ENCODE measurements around the gene DLGAP1. TPM values are rescaled to one million over a fixed set of nuclear protein-coding genes. Genes with fewer than 3 reads are reported as not detected.

DLGAP1 gene
- total RNA-seq, 1 experiment from 2014 or later = 23.0 TPM

DNA sequence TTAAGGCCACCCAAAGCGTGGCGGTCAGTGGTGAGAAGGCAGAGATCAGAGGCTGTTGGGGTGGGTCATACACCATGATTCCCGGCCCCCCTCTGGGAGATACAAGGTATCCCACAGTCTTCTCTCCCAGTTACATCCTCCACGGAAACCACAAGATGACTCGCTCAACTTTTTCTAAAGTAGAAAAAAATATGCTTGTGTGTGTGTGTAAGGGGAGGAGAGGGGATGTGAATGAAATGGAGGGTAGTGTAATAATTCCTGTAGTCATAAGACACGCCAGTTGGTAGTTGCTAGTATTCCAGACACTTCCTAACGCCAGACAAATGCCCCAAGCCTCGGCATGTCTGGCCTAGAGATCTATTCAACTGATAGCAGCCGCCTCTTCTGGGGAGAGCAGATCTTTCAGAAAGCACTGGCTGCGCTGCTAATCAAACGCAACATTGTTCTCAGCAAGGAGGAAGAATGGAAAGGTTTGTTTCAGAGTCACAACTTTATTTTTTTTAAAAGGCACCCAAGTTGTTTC, 861.7 kb downstream of the DLGAP1 start:
- Mint-ChIP-seq H3K4me1 (peaks cover 77% of the 10 kb centered on the region), H3K27me3 (ENCODE audit: low read depth) (peaks cover 28% of the 10 kb centered on the region), H3K9me3 (no peaks in the 10 kb centered on the region), H3K36me3 (peaks cover 4% of the 10 kb centered on the region), H3K4me3 (peak overlapping the region; percentile 62), H3K27ac (peak overlapping the region; percentile 90)
- TF ChIP-seq ZNF121 (CRISPR knock-in tag; IDR thresholded peaks at IDR 0.05) (no peak), TP53 (CRISPR knock-in tag; IDR thresholded peaks at IDR 0.05) (no peak), MYBL2 (CRISPR knock-in tag; IDR thresholded peaks at IDR 0.05) (no peak), CREB1 (CRISPR knock-in tag; IDR thresholded peaks at IDR 0.05) (no peak), ZNF317 (CRISPR knock-in tag; IDR thresholded peaks at IDR 0.05; ENCODE audit: borderline replicate concordance, low read depth) (no peak), ZNF138 (CRISPR knock-in tag; conservative IDR thresholded peaks at IDR 0.05) (no peak), ZBTB21 (CRISPR knock-in tag; IDR thresholded peaks at IDR 0.05; ENCODE audit: borderline replicate concordance) (no peak)
- DNase-seq (ENCODE audit: low spot score) = no peak
- ChIA-PET CTCF (interaction anchor here (0.5 to 3.7 kb wide), 44 partner anchors 9 to 1725 kb away, joined by 3 to 92 read pairs (median 8); no protein-coding TSS in a partner anchor), POLR2A (interaction anchor here (1.4 to 2.5 kb wide), 6 partner anchors 8 to 146 kb away, joined by 3 to 33 read pairs (median 10); no protein-coding TSS in a partner anchor)
- peak; percentile 14 for ATAC-seq

DNA sequence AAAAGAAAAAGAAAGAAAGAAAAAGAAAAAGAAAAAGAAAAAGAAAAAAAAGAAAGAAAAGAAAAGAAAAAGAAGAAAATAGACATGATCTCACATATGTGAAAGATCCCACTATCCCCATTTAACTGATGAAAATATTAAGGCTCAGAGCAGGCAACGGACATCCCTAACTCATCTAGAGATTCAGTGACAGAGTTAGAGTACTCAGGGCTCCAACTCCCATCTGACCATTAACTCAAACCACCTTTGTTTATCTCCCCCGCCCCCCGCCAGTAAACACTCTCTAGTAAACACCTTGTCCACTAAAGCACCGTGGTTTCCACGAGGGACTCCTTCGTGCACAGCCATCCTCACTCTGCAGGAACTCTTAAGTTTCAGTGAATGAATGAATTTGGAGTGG, 862.2 kb downstream of the DLGAP1 start:
- H3K36me3 Mint-ChIP-seq = peaks cover 4% of the 10 kb centered on the region
- H3K4me1 Mint-ChIP-seq = peaks cover 73% of the 10 kb centered on the region
- no peaks in the 10 kb centered on the region for H3K9me3 Mint-ChIP-seq
- peak overlapping the region; percentile 90; the same call in 1 of the 2 replicates for H3K27ac Mint-ChIP-seq
- H3K4me3 Mint-ChIP-seq = peak overlapping the region; percentile 62
- ATAC-seq = no peak
- POLR2A ChIA-PET = no interaction called here
- CTCF ChIA-PET = interaction anchor here (1.0 to 3.7 kb wide), 2 partner anchors 8 to 140 kb away, joined by 5 to 57 read pairs; no protein-coding TSS in a partner anchor
- no peak for DNase-seq (ENCODE audit: low spot score)
- TF ChIP-seq, protein P1, sequence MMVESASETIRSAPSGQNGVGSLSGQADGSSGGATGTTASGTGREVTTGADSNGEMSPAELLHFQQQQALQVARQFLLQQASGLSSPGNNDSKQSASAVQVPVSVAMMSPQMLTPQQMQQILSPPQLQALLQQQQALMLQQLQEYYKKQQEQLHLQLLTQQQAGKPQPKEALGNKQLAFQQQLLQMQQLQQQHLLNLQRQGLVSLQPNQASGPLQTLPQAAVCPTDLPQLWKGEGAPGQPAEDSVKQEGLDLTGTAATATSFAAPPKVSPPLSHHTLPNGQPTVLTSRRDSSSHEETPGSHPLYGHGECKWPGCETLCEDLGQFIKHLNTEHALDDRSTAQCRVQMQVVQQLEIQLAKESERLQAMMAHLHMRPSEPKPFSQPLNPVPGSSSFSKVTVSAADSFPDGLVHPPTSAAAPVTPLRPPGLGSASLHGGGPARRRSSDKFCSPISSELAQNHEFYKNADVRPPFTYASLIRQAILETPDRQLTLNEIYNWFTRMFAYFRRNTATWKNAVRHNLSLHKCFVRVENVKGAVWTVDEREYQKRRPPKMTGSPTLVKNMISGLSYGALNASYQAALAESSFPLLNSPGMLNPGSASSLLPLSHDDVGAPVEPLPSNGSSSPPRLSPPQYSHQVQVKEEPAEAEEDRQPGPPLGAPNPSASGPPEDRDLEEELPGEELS (CRISPR knock-in tag; IDR thresholded peaks at IDR 0.05) = peak; percentile 98
- TF ChIP-seq FOXK1 (CRISPR knock-in tag; IDR thresholded peaks at IDR 0.05) = 0 out of 2 replicates have a peak, but pooled peaks have one; percentile 35
- no peak for TF ChIP-seq CREB1 (CRISPR knock-in tag; IDR thresholded peaks at IDR 0.05)
- peaks cover 28% of the 10 kb centered on the region for H3K27me3 Mint-ChIP-seq (ENCODE audit: low read depth)

DNA sequence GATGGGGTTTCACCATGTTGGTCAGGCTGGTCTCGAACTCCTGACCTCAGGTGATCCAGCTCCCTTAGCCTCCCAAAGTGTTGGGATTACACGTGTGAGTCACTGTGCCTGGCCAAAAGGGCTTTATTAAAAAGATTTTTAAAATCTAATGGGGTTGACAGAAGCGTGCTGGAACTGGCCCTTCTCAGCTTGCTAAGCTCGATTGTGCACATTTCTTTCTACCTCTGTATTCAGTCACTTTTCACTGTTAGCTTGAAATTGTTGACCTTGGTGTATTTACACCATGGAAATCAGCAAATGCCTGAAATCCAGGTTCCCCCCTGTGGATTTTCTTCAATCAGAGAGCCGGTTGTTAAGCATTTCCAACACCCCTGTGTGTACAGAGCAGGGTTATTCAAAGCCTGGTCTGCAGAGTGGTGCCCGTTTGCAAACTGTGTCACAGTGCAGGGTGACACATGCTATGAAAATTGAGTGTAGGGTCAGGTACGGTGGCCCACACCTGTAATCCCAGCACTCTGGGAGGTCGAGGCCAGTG, 864.9 kb downstream of the DLGAP1 start:
- ATAC-seq = no peak
- DNase-seq (ENCODE audit: low spot score) = no peak
- ChIA-PET CTCF (interaction anchor here (1.7 to 3.3 kb wide), 3 partner anchors 75 to 293 kb away, joined by 6 to 17 read pairs (median 7); no protein-coding TSS in a partner anchor), POLR2A (interaction anchor here (0.6 to 1.3 kb wide), 3 partner anchors 14 to 100 kb away, joined by 3 to 4 read pairs (median 3); no protein-coding TSS in a partner anchor)
- Mint-ChIP-seq H3K27me3 (ENCODE audit: low read depth) (peaks cover 28% of the 10 kb centered on the region), H3K27ac (no peak overlapping the region), H3K36me3 (peaks cover 11% of the 10 kb centered on the region), H3K9me3 (peaks cover 6% of the 10 kb centered on the region), H3K4me3 (no peak overlapping the region), H3K4me1 (peaks cover 62% of the 10 kb centered on the region)
- TF ChIP-seq ZNF416 (CRISPR knock-in tag; IDR thresholded peaks at IDR 0.05) (no peak), IRF2 (CRISPR knock-in tag; IDR thresholded peaks at IDR 0.05; ENCODE audit: borderline replicate concordance, low read depth) (no peak), CREM (CRISPR knock-in tag; IDR thresholded peaks at IDR 0.05) (no peak), MXD4 (CRISPR knock-in tag; IDR thresholded peaks at IDR 0.05; ENCODE audit: borderline replicate concordance) (no peak), GRHL2 (CRISPR knock-in tag; IDR thresholded peaks at IDR 0.05; ENCODE audit: insufficient replicate concordance, severe bottlenecking) (no peak), TCF7 (CRISPR knock-in tag; IDR thresholded peaks at IDR 0.05; ENCODE audit: low read depth) (no peak)
- TF ChIP-seq, protein P2, sequence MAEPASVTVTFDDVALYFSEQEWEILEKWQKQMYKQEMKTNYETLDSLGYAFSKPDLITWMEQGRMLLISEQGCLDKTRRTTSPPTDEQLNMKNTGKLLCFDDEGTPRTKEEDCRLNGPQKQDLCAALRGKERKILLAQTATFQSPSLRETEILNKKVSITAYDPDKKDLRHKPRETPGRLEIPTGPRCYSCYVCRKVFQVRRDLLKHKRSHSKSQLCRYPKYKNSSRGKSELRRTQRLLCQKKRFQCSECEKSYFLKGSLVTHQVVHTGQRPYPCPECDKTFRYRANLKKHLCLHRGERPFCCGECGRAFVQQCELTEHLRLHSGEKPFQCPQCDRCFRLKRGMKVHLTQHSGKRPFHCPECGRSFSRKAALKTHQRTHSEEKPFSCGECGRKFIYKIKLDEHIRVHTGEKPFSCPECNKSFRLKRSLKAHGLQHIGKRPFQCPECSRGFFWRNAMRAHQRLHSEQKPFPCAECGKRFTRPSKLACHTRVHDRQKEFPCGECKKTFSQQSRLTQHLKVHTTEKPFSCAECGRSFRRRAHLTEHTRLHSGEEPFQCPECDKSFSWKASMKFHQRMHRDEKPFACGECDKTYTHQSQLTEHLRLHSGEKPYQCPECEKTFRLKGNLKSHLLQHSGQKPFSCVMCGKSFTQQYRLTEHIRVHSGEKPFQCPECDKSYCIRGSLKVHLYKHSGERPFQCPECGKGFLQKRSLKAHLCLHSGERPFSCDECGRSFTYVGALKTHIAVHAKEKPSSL (CRISPR knock-in tag; conservative IDR thresholded peaks at IDR 0.05) = no peak
- TF ChIP-seq, protein P3, sequence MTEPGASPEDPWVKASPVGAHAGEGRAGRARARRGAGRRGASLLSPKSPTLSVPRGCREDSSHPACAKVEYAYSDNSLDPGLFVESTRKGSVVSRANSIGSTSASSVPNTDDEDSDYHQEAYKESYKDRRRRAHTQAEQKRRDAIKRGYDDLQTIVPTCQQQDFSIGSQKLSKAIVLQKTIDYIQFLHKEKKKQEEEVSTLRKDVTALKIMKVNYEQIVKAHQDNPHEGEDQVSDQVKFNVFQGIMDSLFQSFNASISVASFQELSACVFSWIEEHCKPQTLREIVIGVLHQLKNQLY (CRISPR knock-in tag; IDR thresholded peaks at IDR 0.05) = no peak
- TF ChIP-seq, protein P4, sequence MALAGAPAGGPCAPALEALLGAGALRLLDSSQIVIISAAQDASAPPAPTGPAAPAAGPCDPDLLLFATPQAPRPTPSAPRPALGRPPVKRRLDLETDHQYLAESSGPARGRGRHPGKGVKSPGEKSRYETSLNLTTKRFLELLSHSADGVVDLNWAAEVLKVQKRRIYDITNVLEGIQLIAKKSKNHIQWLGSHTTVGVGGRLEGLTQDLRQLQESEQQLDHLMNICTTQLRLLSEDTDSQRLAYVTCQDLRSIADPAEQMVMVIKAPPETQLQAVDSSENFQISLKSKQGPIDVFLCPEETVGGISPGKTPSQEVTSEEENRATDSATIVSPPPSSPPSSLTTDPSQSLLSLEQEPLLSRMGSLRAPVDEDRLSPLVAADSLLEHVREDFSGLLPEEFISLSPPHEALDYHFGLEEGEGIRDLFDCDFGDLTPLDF (CRISPR knock-in tag; IDR thresholded peaks at IDR 0.05) = no peak
- TF ChIP-seq, protein P5, sequence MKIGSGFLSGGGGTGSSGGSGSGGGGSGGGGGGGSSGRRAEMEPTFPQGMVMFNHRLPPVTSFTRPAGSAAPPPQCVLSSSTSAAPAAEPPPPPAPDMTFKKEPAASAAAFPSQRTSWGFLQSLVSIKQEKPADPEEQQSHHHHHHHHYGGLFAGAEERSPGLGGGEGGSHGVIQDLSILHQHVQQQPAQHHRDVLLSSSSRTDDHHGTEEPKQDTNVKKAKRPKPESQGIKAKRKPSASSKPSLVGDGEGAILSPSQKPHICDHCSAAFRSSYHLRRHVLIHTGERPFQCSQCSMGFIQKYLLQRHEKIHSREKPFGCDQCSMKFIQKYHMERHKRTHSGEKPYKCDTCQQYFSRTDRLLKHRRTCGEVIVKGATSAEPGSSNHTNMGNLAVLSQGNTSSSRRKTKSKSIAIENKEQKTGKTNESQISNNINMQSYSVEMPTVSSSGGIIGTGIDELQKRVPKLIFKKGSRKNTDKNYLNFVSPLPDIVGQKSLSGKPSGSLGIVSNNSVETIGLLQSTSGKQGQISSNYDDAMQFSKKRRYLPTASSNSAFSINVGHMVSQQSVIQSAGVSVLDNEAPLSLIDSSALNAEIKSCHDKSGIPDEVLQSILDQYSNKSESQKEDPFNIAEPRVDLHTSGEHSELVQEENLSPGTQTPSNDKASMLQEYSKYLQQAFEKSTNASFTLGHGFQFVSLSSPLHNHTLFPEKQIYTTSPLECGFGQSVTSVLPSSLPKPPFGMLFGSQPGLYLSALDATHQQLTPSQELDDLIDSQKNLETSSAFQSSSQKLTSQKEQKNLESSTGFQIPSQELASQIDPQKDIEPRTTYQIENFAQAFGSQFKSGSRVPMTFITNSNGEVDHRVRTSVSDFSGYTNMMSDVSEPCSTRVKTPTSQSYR (CRISPR knock-in tag; IDR thresholded peaks at IDR 0.05) = no peak
- TF ChIP-seq, protein P6, sequence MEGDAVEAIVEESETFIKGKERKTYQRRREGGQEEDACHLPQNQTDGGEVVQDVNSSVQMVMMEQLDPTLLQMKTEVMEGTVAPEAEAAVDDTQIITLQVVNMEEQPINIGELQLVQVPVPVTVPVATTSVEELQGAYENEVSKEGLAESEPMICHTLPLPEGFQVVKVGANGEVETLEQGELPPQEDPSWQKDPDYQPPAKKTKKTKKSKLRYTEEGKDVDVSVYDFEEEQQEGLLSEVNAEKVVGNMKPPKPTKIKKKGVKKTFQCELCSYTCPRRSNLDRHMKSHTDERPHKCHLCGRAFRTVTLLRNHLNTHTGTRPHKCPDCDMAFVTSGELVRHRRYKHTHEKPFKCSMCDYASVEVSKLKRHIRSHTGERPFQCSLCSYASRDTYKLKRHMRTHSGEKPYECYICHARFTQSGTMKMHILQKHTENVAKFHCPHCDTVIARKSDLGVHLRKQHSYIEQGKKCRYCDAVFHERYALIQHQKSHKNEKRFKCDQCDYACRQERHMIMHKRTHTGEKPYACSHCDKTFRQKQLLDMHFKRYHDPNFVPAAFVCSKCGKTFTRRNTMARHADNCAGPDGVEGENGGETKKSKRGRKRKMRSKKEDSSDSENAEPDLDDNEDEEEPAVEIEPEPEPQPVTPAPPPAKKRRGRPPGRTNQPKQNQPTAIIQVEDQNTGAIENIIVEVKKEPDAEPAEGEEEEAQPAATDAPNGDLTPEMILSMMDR (IDR thresholded peaks at IDR 0.05) = no peak

All from WTC11 (cell line).